ENCODE results near the gene KRT15.

DNA sequence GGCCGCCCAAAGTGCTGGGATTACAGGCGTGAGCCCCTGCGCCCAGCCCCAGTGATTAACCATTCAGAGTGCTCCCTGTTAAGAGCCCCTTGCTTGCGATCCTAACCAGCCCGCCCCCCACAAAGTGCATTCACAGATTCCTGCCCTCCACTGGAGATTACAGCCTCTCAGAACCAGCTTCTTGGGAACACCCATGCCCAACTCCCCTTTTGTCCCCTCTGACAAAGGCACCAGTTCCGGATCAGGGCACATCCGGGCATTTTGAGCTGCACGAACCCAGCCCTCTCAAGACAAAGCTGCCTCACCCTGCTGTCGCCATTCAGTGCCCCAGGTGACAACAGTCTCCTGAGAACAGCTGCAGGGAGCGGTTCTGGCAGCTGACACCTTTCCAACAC lies 10.3 kb upstream of the KRT15 start:
- TF ChIP-seq EZH2 (IDR thresholded peaks at IDR 0.05; ENCODE audit: borderline replicate concordance, low read length) = no peak
- TF ChIP-seq, protein P1, sequence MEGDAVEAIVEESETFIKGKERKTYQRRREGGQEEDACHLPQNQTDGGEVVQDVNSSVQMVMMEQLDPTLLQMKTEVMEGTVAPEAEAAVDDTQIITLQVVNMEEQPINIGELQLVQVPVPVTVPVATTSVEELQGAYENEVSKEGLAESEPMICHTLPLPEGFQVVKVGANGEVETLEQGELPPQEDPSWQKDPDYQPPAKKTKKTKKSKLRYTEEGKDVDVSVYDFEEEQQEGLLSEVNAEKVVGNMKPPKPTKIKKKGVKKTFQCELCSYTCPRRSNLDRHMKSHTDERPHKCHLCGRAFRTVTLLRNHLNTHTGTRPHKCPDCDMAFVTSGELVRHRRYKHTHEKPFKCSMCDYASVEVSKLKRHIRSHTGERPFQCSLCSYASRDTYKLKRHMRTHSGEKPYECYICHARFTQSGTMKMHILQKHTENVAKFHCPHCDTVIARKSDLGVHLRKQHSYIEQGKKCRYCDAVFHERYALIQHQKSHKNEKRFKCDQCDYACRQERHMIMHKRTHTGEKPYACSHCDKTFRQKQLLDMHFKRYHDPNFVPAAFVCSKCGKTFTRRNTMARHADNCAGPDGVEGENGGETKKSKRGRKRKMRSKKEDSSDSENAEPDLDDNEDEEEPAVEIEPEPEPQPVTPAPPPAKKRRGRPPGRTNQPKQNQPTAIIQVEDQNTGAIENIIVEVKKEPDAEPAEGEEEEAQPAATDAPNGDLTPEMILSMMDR (IDR thresholded peaks at IDR 0.05; ENCODE audit: low read length) = no peak

All from OCI-LY1 (cell line).